ENCODE results near the gene OR6V1.

DNA sequence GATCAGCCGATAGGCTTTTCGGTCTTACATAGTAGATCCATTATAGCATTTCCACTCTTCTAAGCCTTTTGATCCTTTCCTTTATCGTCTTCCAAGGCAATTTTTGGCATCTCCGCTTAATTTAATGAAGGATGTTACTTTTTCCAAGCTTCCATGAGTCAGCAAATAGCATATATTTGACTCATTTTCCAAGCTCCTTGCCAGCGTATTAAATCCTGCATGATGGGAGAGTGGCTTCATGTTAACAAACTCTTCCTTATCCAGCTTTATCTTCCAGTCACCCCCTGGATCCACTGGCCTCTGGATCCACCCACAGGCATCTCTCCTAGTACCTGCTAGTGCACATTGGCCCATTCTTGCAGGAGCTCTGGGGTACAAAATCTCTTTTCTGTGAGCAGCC lies 38.2 kb upstream of the OR6V1 start:
- TF ChIP-seq RARB (CRISPR knock-in tag; IDR thresholded peaks at IDR 0.05): no peak
- TF ChIP-seq, protein P1, sequence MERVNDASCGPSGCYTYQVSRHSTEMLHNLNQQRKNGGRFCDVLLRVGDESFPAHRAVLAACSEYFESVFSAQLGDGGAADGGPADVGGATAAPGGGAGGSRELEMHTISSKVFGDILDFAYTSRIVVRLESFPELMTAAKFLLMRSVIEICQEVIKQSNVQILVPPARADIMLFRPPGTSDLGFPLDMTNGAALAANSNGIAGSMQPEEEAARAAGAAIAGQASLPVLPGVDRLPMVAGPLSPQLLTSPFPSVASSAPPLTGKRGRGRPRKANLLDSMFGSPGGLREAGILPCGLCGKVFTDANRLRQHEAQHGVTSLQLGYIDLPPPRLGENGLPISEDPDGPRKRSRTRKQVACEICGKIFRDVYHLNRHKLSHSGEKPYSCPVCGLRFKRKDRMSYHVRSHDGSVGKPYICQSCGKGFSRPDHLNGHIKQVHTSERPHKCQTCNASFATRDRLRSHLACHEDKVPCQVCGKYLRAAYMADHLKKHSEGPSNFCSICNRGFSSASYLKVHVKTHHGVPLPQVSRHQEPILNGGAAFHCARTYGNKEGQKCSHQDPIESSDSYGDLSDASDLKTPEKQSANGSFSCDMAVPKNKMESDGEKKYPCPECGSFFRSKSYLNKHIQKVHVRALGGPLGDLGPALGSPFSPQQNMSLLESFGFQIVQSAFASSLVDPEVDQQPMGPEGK (CRISPR knock-in tag; IDR thresholded peaks at IDR 0.05; ENCODE audit: borderline replicate concordance): no peak
